ENCODE data around the gene BYSL. TPM values are rescaled to one million over a fixed set of nuclear protein-coding genes. Genes with fewer than 3 reads are reported as not detected.

The BYSL gene
- total and polyA plus RNA-seq, 9 of the 15 experiments (the other 6 are each of a cell fraction or from before 2014, with no cell fraction given): 22.2 to 92.3 (median 53.4) TPM

DNA sequence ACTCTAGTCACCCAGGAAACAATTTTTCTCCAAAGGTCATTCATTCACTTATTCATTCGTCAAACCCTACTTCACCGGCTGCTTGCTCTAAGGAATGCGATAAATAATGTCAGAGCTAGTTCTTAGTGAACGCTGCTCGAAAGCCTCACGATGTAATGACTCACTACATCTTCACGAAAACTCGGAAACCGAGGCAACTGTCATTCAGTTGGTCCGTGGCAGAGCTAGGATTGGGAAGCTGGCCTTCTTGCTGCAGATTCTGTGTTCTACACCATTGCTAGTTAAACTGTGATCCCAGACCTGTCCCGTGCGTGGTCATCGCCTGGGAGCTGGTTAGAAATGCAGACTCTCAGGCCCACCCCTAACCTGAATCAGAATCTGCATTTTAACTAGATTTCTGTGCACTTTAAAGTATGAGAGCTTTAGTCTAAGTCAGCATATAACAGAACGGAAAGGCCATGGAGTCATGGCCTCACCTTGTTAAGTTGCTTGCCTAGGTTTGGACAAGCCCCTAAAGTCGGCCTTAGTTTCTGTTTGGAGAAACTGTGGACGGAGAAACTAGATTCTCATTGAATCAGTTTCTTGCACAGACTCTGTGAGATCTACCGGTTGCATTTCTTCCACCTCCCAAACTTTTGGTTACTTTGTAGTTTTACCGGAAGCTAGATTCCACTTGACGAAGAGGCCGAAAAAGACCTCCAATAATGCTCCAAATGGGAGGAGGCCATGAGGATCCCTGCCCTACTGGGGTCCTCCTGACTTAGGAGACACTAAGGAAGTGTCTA, 21.0 kb downstream of the BYSL start (continued):
- TF ChIP-seq ZNF3 (CRISPR knock-in tag; IDR thresholded peaks at IDR 0.05) (peak; percentile 94), ETV5 (CRISPR knock-in tag; IDR thresholded peaks at IDR 0.05; ENCODE audit: low read depth) (no peak), ZNF24 (IDR thresholded peaks at IDR 0.05) (peak; percentile 85), NFYB (IDR thresholded peaks at IDR 0.05; ENCODE audit: extremely low read depth, insufficient read length) (no peak), JUN (IDR thresholded peaks at IDR 0.05; ENCODE audit: borderline replicate concordance, low read depth, low read length) (no peak), JUN (CRISPR knock-in tag; IDR thresholded peaks at IDR 0.05; ENCODE audit: borderline replicate concordance) (no peak), PYGO2 (tag; IDR thresholded peaks at IDR 0.05) (no peak), HDAC2 (IDR thresholded peaks at IDR 0.05) (peak; percentile 74), FOSL1 (tag; conservative IDR thresholded peaks at IDR 0.05) (peak; percentile 84), NRF1 (conservative IDR thresholded peaks at IDR 0.05 in 1 of 2, IDR thresholded peaks at IDR 0.05 in 1 of 2) (peak; percentile 18 to 19; a peak in 1 of 4 replicates), KDM5B (IDR thresholded peaks at IDR 0.05; ENCODE audit: insufficient replicate concordance, low read depth, low read length) (peak; percentile 33)
- TF ChIP-seq, protein P1, sequence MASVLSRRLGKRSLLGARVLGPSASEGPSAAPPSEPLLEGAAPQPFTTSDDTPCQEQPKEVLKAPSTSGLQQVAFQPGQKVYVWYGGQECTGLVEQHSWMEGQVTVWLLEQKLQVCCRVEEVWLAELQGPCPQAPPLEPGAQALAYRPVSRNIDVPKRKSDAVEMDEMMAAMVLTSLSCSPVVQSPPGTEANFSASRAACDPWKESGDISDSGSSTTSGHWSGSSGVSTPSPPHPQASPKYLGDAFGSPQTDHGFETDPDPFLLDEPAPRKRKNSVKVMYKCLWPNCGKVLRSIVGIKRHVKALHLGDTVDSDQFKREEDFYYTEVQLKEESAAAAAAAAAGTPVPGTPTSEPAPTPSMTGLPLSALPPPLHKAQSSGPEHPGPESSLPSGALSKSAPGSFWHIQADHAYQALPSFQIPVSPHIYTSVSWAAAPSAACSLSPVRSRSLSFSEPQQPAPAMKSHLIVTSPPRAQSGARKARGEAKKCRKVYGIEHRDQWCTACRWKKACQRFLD (CRISPR knock-in tag; IDR thresholded peaks at IDR 0.05): peak; percentile 82
- TF ChIP-seq, protein P2, sequence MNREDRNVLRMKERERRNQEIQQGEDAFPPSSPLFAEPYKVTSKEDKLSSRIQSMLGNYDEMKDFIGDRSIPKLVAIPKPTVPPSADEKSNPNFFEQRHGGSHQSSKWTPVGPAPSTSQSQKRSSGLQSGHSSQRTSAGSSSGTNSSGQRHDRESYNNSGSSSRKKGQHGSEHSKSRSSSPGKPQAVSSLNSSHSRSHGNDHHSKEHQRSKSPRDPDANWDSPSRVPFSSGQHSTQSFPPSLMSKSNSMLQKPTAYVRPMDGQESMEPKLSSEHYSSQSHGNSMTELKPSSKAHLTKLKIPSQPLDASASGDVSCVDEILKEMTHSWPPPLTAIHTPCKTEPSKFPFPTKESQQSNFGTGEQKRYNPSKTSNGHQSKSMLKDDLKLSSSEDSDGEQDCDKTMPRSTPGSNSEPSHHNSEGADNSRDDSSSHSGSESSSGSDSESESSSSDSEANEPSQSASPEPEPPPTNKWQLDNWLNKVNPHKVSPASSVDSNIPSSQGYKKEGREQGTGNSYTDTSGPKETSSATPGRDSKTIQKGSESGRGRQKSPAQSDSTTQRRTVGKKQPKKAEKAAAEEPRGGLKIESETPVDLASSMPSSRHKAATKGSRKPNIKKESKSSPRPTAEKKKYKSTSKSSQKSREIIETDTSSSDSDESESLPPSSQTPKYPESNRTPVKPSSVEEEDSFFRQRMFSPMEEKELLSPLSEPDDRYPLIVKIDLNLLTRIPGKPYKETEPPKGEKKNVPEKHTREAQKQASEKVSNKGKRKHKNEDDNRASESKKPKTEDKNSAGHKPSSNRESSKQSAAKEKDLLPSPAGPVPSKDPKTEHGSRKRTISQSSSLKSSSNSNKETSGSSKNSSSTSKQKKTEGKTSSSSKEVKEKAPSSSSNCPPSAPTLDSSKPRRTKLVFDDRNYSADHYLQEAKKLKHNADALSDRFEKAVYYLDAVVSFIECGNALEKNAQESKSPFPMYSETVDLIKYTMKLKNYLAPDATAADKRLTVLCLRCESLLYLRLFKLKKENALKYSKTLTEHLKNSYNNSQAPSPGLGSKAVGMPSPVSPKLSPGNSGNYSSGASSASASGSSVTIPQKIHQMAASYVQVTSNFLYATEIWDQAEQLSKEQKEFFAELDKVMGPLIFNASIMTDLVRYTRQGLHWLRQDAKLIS (CRISPR knock-in tag; IDR thresholded peaks at IDR 0.05): peak; percentile 51
- TF ChIP-seq, protein P3, sequence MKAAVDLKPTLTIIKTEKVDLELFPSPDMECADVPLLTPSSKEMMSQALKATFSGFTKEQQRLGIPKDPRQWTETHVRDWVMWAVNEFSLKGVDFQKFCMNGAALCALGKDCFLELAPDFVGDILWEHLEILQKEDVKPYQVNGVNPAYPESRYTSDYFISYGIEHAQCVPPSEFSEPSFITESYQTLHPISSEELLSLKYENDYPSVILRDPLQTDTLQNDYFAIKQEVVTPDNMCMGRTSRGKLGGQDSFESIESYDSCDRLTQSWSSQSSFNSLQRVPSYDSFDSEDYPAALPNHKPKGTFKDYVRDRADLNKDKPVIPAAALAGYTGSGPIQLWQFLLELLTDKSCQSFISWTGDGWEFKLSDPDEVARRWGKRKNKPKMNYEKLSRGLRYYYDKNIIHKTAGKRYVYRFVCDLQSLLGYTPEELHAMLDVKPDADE (conservative IDR thresholded peaks at IDR 0.05; ENCODE audit: control insufficient read depth, low read depth, low read length): no peak
- TF ChIP-seq, protein P4, sequence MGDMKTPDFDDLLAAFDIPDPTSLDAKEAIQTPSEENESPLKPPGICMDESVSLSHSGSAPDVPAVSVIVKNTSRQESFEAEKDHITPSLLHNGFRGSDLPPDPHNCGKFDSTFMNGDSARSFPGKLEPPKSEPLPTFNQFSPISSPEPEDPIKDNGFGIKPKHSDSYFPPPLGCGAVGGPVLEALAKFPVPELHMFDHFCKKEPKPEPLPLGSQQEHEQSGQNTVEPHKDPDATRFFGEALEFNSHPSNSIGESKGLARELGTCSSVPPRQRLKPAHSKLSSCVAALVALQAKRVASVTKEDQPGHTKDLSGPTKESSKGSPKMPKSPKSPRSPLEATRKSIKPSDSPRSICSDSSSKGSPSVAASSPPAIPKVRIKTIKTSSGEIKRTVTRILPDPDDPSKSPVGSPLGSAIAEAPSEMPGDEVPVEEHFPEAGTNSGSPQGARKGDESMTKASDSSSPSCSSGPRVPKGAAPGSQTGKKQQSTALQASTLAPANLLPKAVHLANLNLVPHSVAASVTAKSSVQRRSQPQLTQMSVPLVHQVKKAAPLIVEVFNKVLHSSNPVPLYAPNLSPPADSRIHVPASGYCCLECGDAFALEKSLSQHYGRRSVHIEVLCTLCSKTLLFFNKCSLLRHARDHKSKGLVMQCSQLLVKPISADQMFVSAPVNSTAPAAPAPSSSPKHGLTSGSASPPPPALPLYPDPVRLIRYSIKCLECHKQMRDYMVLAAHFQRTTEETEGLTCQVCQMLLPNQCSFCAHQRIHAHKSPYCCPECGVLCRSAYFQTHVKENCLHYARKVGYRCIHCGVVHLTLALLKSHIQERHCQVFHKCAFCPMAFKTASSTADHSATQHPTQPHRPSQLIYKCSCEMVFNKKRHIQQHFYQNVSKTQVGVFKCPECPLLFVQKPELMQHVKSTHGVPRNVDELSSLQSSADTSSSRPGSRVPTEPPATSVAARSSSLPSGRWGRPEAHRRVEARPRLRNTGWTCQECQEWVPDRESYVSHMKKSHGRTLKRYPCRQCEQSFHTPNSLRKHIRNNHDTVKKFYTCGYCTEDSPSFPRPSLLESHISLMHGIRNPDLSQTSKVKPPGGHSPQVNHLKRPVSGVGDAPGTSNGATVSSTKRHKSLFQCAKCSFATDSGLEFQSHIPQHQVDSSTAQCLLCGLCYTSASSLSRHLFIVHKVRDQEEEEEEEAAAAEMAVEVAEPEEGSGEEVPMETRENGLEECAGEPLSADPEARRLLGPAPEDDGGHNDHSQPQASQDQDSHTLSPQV (IDR thresholded peaks at IDR 0.05): 0 out of 2 replicates have a peak, but pooled peaks have one; percentile 62
